GM18909 (cell line): ENCODE data around the gene CTXN1.

Source experiments
- ATAC-seq: cut with Tn5 transposase; IDR thresholded peaks from one replicate; pipeline ENCODE4 v1.9.1; 2021; ENCODE audit warnings: mild to moderate bottlenecking; ENCODE audit not compliant: unreplicated experiment, poor library complexity

The CTXN1 gene

GRCh38 chr19:7916103-7916954 lies 9.6 kb downstream of the CTXN1 start:
- no peak for ATAC-seq

- ATAC-seq = no peak
Measured at GRCh38 chr19:7915250-7916102, 10.5 kb downstream of the CTXN1 start.

GRCh38 chr19:7914598-7915045 lies 11.3 kb downstream of the CTXN1 start, which contains the start of gene TGFBR3L:
Gene TGFBR3L (plus strand): TSS chr19:7914830.
- ATAC-seq = no peak

- ATAC-seq = no peak
Measured at GRCh38 chr19:7914099-7914498, 11.8 kb downstream of the CTXN1 start.

- ATAC-seq = no peak
Measured at GRCh38 chr19:7913652-7914051, 12.3 kb downstream of the CTXN1 start.

GRCh38 chr19:7912697-7913564 lies 13.0 kb downstream of the CTXN1 start:
- ATAC-seq = no peak

- no peak for ATAC-seq
Measured at GRCh38 chr19:7912144-7912696, 13.7 kb downstream of the CTXN1 start.

GRCh38 chr19:7911508-7912143 lies 14.3 kb downstream of the CTXN1 start:
- ATAC-seq = no peak

- ATAC-seq = no peak
Measured at GRCh38 chr19:7910321-7911161, 15.4 kb downstream of the CTXN1 start.

- no peak for ATAC-seq
Measured at GRCh38 chr19:7909471-7910067, 16.4 kb downstream of the CTXN1 start.

GRCh38 chr19:7908742-7909461 lies 17.0 kb downstream of the CTXN1 start:
- no peak for ATAC-seq

GRCh38 chr19:7908078-7908699 lies 17.7 kb downstream of the CTXN1 start:
- ATAC-seq = no peak

- ATAC-seq = no peak
Measured at GRCh38 chr19:7907544-7907943, 18.4 kb downstream of the CTXN1 start.

- ATAC-seq = no peak
Measured at GRCh38 chr19:7907122-7907521, 18.8 kb downstream of the CTXN1 start.

- ATAC-seq = no peak
Measured at GRCh38 chr19:7905859-7906258, 20.1 kb downstream of the CTXN1 start.

GRCh38 chr19:7905268-7905667 lies 20.7 kb downstream of the CTXN1 start:
- ATAC-seq = no peak
